PC-3 (cell line): Measurements from ENCODE around the gene PARD6B. TPM values are rescaled to one million over a fixed set of nuclear protein-coding genes. Genes with fewer than 3 reads are reported as not detected.

Experiments used
- ATAC-seq: fragments of 200-7000 bp; cut with Tn5 transposase; 2 replicates; pipeline ENCODE4 v1.9.1; 2020; ENCODE audit warnings: mild to moderate bottlenecking, moderate library complexity
- BruUV-seq: library from RNA; stranded (reverse); fragments of 400-500 nt; replicated peaks from 2 replicates; lab custom pipeline; 2021; lab: Mats Ljungman, UMichigan
- CTCF ChIA-PET: fragments of 300-600 bp; sonication (Branson Sonifier 250); formaldehyde crosslinking; loops from one replicate; lab custom pipeline; 2022; ENCODE audit warnings: antibody characterized with exemption; lab: Charles Lee
- POLR2A ChIA-PET: fragments of 300-600 bp; sonication (Branson Sonifier 250); formaldehyde crosslinking; loops from one replicate; lab custom pipeline; 2022; ENCODE audit warnings: antibody characterized with exemption; ENCODE audit not compliant: unreplicated experiment; lab: Charles Lee
- DNase-seq: peaks from one replicate; pipeline ENCODE4 v3.0.0-alpha.2; 2015
- H2AFZ ChIP-seq: fragments of 300-600 bp; sonication (generic); 2 replicates; pipeline ENCODE4 v1.6.0; 2016; ENCODE audit warnings: antibody characterized with exemption, low read length
- H3F3A ChIP-seq: fragments of 300-600 bp; sonication (generic); one replicate; pipeline ENCODE4 v1.6.0; 2017; ENCODE audit warnings: antibody characterized with exemption, low read length, control low read depth, mild to moderate bottlenecking; ENCODE audit not compliant: unreplicated experiment
- H3K27ac ChIP-seq: fragments of 300-600 bp; sonication (generic); 2 replicates; pipeline ENCODE4 v1.5.1; 2016; ENCODE audit warnings: mild to moderate bottlenecking, low read length
- H3K27me3 ChIP-seq: fragments of 300-600 bp; sonication (generic); 2 replicates; pipeline ENCODE4 v1.6.1; 2016; ENCODE audit warnings: low read length, mixed read lengths
- H3K36me3 ChIP-seq: fragments of 300-600 bp; sonication (generic); 2 replicates; pipeline ENCODE4 v1.6.1; 2016; ENCODE audit warnings: low read depth, mixed run types, low read length, mixed read lengths
- H3K4me1 ChIP-seq: fragments of 300-600 bp; sonication (generic); 2 replicates; pipeline ENCODE4 v1.5.1; 2016; ENCODE audit warnings: low read length; ENCODE audit not compliant: insufficient read depth
- H3K4me2 ChIP-seq: fragments of 300-600 bp; sonication (generic); 2 replicates; pipeline ENCODE4 v1.6.0; 2016; ENCODE audit warnings: low read length
- H3K4me3 ChIP-seq: fragments of 300-600 bp; sonication (generic); 2 replicates; pipeline ENCODE4 v1.5.1; 2016; ENCODE audit warnings: mild to moderate bottlenecking, low read length, mixed read lengths
- H3K79me2 ChIP-seq: fragments of 300-600 bp; sonication (generic); 2 replicates; pipeline ENCODE4 v1.6.1; 2017; ENCODE audit warnings: low read length, mixed read lengths
- H3K9ac ChIP-seq: fragments of 300-600 bp; sonication (generic); 2 replicates; pipeline ENCODE4 v1.6.0; 2016; ENCODE audit warnings: mild to moderate bottlenecking, low read length
- H3K9me2 ChIP-seq: fragments of 300-600 bp; sonication (generic); replicated peaks from 2 replicates; pipeline ENCODE4 v1.6.1; 2016; ENCODE audit warnings: mixed run types, low read length, mixed read lengths
- H3K9me3 ChIP-seq: fragments of 300-600 bp; sonication (generic); 2 replicates; pipeline ENCODE4 v1.6.1; 2016; ENCODE audit warnings: low read length, mixed read lengths
- H4K20me1 ChIP-seq: fragments of 300-600 bp; sonication (generic); 2 replicates; pipeline ENCODE4 v1.6.1; 2016; ENCODE audit warnings: low read length, mixed read lengths
- CTCF ChIP-seq: fragments of 300-600 bp; sonication (generic); conservative IDR thresholded peaks from 2 replicates; pipeline ENCODE4 v1.5.1; 2017; ENCODE audit warnings: antibody characterized with exemption, low read depth, mild to moderate bottlenecking, low read length
- EZH2 ChIP-seq: fragments of 300-600 bp; sonication (generic); IDR thresholded peaks from one replicate; pipeline ENCODE4 v1.6.1; 2017; ENCODE audit warnings: antibody characterized with exemption, mild to moderate bottlenecking, low read length; ENCODE audit not compliant: unreplicated experiment
- EZH2phosphoT487 ChIP-seq: fragments of 300-600 bp; sonication (generic); IDR thresholded peaks from 2 replicates; pipeline ENCODE4 v1.6.1; 2018; ENCODE audit warnings: mild to moderate bottlenecking, antibody characterized with exemption, low read length, borderline replicate concordance
- intact Hi-C: fragments of 100-400 bp; cut with micrococcal nuclease; formaldehyde crosslinking; loops from 2 replicates; pipeline ENCODE4 v1.9.0; 2023
- total RNA-seq: library from RNA; depleted of rRNA; stranded (reverse); fragments of >200 nt; gene quantifications from 2 replicates; pipeline ENCODE4 v1.2.3, GENCODE V29; 2014

PARD6B gene
- total RNA-seq, 1 experiment from 2014 or later = 4.3 TPM

GRCh38 chr20:50690650-50691572, 40.5 kb upstream of the PARD6B start, which contains the start of gene RIPOR3:
TSS of gene RIPOR3 (minus strand) at chr20:50691542. CDS start at chr20:50691128, 414 bp downstream.
- Histone ChIP-seq H3K27ac (no peak within 1 kb of the TSS), H3K4me1 (peaks cover 14% of the 10 kb centered on the region)
- CTCF ChIA-PET = no interaction called here

DNA sequence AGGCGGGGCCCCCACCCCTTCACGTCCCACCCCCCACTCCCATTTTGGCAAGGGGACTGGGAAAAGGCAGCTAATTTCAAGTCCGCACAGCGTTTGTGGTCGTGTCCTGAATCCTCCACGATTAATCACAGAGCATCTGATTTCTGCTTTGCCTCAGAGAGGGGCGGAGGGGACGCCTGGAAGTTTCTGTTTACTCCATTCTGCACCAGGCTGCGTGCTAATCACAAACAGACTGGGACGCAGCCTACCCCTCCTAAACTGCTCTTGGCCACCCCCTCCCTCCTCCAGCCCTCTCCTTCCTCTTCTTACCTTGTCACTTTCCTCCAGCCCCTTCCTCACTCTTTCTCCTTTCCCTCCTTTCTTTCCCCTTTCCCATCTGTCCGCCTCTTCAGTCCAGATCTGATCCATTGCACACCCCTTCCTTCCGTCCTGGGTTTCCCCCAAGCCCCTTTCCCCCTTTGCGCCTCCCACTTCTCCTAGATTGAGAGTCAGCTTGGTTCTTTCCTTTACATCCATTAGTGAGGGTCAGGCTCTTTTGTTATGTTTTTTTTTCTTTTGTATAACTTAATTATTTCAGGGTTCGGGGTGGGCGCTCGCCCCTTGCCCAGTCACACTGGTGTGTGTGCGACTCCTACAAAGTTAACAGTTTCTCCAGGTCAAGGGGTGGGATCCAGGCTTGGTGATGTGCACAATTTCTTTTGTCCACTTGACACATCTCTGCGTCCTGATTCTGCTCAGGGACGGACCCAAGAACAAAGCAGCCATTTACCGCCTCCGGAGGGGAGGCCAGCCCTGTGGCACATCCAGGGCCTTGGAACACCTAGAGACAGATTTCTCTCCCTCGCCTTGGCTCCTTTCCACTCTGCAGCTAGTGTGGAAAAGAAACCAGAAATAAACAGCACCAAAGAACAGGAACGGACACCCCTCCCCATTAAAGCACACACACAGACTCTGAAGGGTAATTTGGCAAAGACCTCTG, 39.5 kb upstream of the PARD6B start:
- no TSS peak for BruUV-seq
- Histone ChIP-seq H2AFZ (no peak overlapping the region), H3K36me3 (no peaks in the 10 kb centered on the region), H3K4me2 (no peak overlapping the region), H3K9me3 (no peaks in the 10 kb centered on the region), H4K20me1 (no peaks in the 10 kb centered on the region), H3K79me2 (no peaks in the 10 kb centered on the region), H3K9me2 (no peaks in the 10 kb centered on the region), H3F3A (no peaks in the 10 kb centered on the region), H3K27me3 (no peaks in the 10 kb centered on the region), H3K4me3 (no peak overlapping the region), H3K4me1 (peaks cover 14% of the 10 kb centered on the region), H3K9ac (no peak overlapping the region), H3K27ac (no peak overlapping the region)
- ATAC-seq (no peak), DNase-seq (no peak)
- CTCF ChIA-PET = no interaction called here
- POLR2A ChIA-PET = interaction anchor here (0.6 kb wide), 1 partner anchor 13 kb away, joined by 22 read pairs; no protein-coding TSS in a partner anchor
- intact Hi-C loops = no loop called here
- TF ChIP-seq CTCF = no peak
- TF ChIP-seq EZH2 = no peak
- TF ChIP-seq EZH2phosphoT487 = no peak

More at GRCh38 chr20:50690650-50691572, 40.5 kb upstream of the PARD6B start, which contains the start of gene RIPOR3:
- no peaks in the 10 kb centered on the region for H3K36me3 ChIP-seq
- DNase-seq (no peak), ATAC-seq (no peak)
- H4K20me1 ChIP-seq = no peaks in the 10 kb centered on the region
- H3K79me2 ChIP-seq = no peaks in the 10 kb centered on the region
- H2AFZ ChIP-seq = no peak within 1 kb of the TSS
- no peaks in the 10 kb centered on the region for H3K9me2 ChIP-seq
- no TSS peak for BruUV-seq
- H3K4me2 ChIP-seq = no peak within 1 kb of the TSS
- H3K9me3 ChIP-seq = no peaks in the 10 kb centered on the region
- TF ChIP-seq CTCF (no peak), EZH2phosphoT487 (no peak), EZH2 (no peak)
- H3F3A ChIP-seq = no peaks in the 10 kb centered on the region
- intact Hi-C loops = no loop called here
- H3K4me3 ChIP-seq = no peak within 1 kb of the TSS
- no peaks in the 10 kb centered on the region for H3K27me3 ChIP-seq
- POLR2A ChIA-PET = no interaction called here
- no peak within 1 kb of the TSS for H3K9ac ChIP-seq
